Small intestine (tissue), 7 donors: ENCODE data around the gene ZGPAT. TPM values are rescaled to one million over a fixed set of nuclear protein-coding genes. Genes with fewer than 3 reads are reported as not detected.

Source experiments
- DNase-seq, 2 donors: peaks; one replicate each; pipeline versions ENCODE4 v3.0.0 to v3.0.0-alpha.2; 2013
- FAIRE-seq: peaks from 2 replicates; lab custom pipeline; 2012; peaks lifted over from hg19 to GRCh38; lab: Jason Lieb, UNC
- H3K27ac ChIP-seq, 3 donors: one replicate each; pipeline ENCODE4 v1.5.1; 2013; ENCODE audit warnings: low read length in 2 of 3, mild to moderate bottlenecking in 2 of 3, control low read depth in 1 of 3, inconsistent platforms in 1 of 3, low read depth in 1 of 3, moderate library complexity in 1 of 3
- H3K27me3 ChIP-seq, 3 donors: one replicate each; pipeline ENCODE4 v1.6.1; 2013; ENCODE audit warnings: low read length in 3 of 3, inconsistent platforms in 1 of 3; ENCODE audit not compliant: control insufficient read depth in 3 of 3, insufficient read depth in 3 of 3
- H3K36me3 ChIP-seq, 3 donors: one replicate each; pipeline ENCODE4 v1.6.1; 2013; ENCODE audit warnings: low read length in 3 of 3, inconsistent platforms in 1 of 3, low read depth in 1 of 3, mild to moderate bottlenecking in 1 of 3, moderate library complexity in 1 of 3; ENCODE audit not compliant: control insufficient read depth in 3 of 3, insufficient read depth in 2 of 3
- H3K4me1 ChIP-seq, 3 donors: one replicate each; pipeline ENCODE4 v1.6.1; 2013; ENCODE audit warnings: low read length in 2 of 3, inconsistent platforms in 1 of 3, low read depth in 1 of 3, mild to moderate bottlenecking in 1 of 3, moderate library complexity in 1 of 3; ENCODE audit not compliant: control insufficient read depth in 3 of 3, insufficient read depth in 2 of 3
- H3K4me3 ChIP-seq, 3 donors: one replicate each; pipeline ENCODE4 v1.5.1; 2013; ENCODE audit warnings: low read length in 3 of 3, control low read depth in 1 of 3, inconsistent platforms in 1 of 3, low read depth in 1 of 3, mild to moderate bottlenecking in 1 of 3, moderate library complexity in 1 of 3
- H3K9me3 ChIP-seq, 2 donors: one replicate each; pipeline ENCODE4 v1.6.1; 2013; ENCODE audit warnings: low read depth in 1 of 2, low read length in 1 of 2; ENCODE audit not compliant: control insufficient read depth in 2 of 2, insufficient read depth in 1 of 2
- WGBS, 3 donors: extraction: QIAGEN DNeasy Blood & Tissue Kit; methylation state at CpG; one replicate each; pipeline ENCODE4 v1.1.7; 2013; 5-methylcytosine and 5-hydroxymethylcytosine counted together
- polyA plus RNA-seq, 4 donors: library from polyadenylated mRNA; stranded (reverse) in 3 of 4; unstranded in 1 of 4; fragments of 200-250 nt in 3 of 4; fragments of 120-200 nt in 1 of 4; gene quantifications; one replicate each; pipeline versions ENCODE4 v1.2.1 to v1.2.3, GENCODE V29; 2013
- donor health status: healthy with polysubstance abuse.
- donor health status: control.
- donor health status: control.
- donor health status: Bipolar disorder and iron deficiency.
- donor health status: healthy.

The ZGPAT gene
- polyA plus RNA-seq, 4 donors = 20.5 to 39.8 (median 30.6) TPM

DNA sequence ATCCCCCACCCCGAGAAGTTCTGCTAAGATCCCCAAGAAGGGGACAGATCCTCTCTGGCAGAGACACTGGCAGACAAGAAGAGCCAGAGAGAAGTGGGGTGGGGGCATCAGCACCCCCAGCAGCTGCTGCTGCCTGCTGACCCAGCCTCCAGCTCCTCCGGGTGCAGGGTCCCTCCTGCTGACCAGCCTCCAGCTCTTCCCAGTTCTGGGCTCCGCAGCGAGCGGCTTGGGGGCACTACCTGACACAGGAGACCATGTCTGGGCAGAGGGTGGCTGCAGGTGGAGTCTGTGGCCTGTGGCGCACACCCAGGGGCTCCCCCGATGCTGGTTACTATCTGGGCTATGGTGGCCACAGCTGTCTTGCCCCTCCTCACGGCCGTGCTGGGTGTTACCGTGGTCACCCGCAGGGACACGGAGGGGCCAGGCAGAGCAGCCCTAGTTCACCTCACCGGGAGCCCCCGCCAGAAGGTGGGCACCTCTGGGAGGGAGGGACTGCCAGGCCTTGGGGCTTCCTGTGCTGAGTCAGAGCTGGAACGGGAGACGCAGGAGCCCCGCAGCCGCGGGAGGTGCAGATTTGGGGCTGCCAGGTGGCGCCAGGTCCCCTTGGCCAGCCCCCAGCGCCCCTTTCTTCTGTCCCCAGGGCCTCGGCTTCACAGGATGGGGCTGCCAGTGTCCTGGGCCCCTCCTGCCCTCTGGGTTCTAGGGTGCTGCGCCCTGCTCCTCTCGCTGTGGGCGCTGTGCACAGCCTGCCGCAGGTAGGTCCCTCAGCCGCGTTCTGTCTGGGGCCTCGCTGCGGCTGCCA, 29.3 kb downstream of the ZGPAT start:
- Histone ChIP-seq H3K9me3 (no peaks in the 10 kb centered on the region), H3K27me3 (no peaks in the 10 kb centered on the region), H3K27ac (peak overlapping the region in 1 of 3 donors; percentile 57), H3K36me3 (peaks cover 5 to 54% (median 10%) of the 10 kb centered on the region in 3 donors), H3K4me3 (peak overlapping the region in 2 of 3 donors; percentile 17 to 51), H3K4me1 (peaks cover 1 to 29% (median 4%) of the 10 kb centered on the region in 3 donors)
- no peak for FAIRE-seq
- 23 to 31% (median 25%) methylated on average over 25 to 30 of the region's 30 CpGs for WGBS, 3 donors
- DNase-seq = peak; percentile 28 to 41

DNA sequence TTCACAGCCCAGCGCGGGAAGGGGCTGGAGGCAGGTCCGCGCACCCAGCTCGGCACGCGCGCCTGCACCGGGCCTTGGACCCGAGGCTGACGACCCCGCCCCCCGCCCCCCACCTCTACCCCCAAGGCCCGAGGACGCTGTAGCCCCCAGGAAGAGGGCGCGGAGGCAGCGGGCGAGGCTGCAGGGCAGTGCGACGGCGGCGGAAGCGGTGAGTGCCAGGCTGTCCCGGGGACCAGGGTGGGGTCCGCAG, 29.8 kb downstream of the ZGPAT start:
- peak overlapping the region in 2 of 3 donors; percentile 17 to 51 for H3K4me3 ChIP-seq
- peaks cover 5 to 60% (median 10%) of the 10 kb centered on the region in 3 donors for H3K36me3 ChIP-seq
- peak overlapping the region in 1 of 3 donors; percentile 57 for H3K27ac ChIP-seq
- H3K4me1 ChIP-seq = peaks cover 1 to 30% (median 4%) of the 10 kb centered on the region in 3 donors
- H3K9me3 ChIP-seq = no peaks in the 10 kb centered on the region
- no peaks in the 10 kb centered on the region for H3K27me3 ChIP-seq
- FAIRE-seq = no peak
- 1 to 5% (median 2%) methylated on average over 13 to 26 of the region's 26 CpGs for WGBS, 3 donors
- no peak for DNase-seq

DNA sequence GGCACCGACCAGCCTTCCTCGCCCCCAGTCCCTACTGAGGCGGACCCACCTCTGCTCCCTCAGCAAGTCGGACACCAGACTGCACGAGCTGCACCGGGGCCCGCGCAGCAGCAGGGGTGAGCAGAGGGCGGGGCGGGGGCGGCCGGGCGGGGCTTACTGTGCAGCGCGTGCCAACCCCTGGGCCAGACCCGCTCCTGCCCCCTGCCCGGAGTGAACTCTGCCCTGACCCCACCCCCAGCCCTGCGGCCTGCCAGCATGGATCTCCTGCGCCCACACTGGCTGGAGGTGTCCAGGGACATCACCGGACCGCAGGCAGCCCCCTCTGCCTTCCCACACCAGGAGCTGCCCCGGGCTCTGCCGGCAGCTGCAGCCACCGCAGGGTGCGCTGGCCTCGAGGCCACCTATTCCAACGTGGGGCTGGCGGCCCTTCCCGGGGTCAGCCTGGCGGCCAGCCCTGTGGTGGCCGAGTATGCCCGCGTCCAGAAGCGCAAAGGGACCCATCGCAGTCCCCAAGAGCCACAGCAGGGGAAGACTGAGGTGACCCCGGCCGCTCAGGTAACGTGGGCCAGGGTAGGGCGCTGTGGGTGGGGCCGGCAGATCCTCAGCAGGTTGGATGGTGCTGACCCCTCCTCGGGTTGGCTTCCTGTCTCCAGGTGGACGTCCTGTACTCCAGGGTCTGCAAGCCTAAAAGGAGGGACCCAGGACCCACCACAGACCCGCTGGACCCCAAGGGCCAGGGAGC, 30.3 kb downstream of the ZGPAT start:
- Histone ChIP-seq H3K27ac (no peak overlapping the region), H3K27me3 (no peaks in the 10 kb centered on the region), H3K9me3 (no peaks in the 10 kb centered on the region), H3K4me3 (peak overlapping the region; percentile 7 to 51 (median 16)), H3K4me1 (peaks cover 1 to 30% (median 4%) of the 10 kb centered on the region in 3 donors), H3K36me3 (peaks cover 5 to 62% (median 10%) of the 10 kb centered on the region in 3 donors)
- FAIRE-seq = no peak
- 7 to 17% (median 16%) methylated on average over 24 to 43 of the region's 43 CpGs for WGBS, 3 donors
- DNase-seq = peak; percentile 33 to 58

DNA sequence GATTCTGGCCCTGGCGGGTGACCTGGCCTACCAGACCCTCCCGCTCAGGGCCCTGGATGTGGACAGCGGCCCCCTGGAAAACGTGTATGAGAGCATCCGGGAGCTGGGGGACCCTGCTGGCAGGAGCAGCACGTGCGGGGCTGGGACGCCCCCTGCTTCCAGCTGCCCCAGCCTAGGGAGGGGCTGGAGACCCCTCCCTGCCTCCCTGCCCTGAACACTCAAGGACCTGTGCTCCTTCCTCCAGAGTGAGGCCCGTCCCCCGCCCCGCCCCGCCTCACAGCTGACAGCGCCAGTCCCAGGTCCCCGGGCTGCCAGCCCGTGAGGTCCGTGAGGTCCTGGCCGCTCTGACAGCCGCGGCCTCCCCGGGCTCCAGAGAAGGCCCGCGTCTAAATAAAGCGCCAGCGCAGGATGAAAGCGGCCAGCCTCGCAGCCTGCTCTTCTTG, 30.9 kb downstream of the ZGPAT start:
- H3K27me3 ChIP-seq = no peaks in the 10 kb centered on the region
- peak; percentile 64 to 79 for DNase-seq
- peak overlapping the region in 2 of 3 donors; percentile 43 to 78 for H3K4me3 ChIP-seq
- peak overlapping the region in 2 of 3 donors; percentile 53 to 71 for H3K27ac ChIP-seq
- no peak for FAIRE-seq
- H3K4me1 ChIP-seq = peaks cover 1 to 30% (median 4%) of the 10 kb centered on the region in 3 donors
- H3K36me3 ChIP-seq = peaks cover 5 to 62% (median 8%) of the 10 kb centered on the region in 3 donors
- H3K9me3 ChIP-seq = no peaks in the 10 kb centered on the region
- 5 to 27% (median 15%) methylated on average over 16 to 26 of the region's 26 CpGs for WGBS, 3 donors

DNA sequence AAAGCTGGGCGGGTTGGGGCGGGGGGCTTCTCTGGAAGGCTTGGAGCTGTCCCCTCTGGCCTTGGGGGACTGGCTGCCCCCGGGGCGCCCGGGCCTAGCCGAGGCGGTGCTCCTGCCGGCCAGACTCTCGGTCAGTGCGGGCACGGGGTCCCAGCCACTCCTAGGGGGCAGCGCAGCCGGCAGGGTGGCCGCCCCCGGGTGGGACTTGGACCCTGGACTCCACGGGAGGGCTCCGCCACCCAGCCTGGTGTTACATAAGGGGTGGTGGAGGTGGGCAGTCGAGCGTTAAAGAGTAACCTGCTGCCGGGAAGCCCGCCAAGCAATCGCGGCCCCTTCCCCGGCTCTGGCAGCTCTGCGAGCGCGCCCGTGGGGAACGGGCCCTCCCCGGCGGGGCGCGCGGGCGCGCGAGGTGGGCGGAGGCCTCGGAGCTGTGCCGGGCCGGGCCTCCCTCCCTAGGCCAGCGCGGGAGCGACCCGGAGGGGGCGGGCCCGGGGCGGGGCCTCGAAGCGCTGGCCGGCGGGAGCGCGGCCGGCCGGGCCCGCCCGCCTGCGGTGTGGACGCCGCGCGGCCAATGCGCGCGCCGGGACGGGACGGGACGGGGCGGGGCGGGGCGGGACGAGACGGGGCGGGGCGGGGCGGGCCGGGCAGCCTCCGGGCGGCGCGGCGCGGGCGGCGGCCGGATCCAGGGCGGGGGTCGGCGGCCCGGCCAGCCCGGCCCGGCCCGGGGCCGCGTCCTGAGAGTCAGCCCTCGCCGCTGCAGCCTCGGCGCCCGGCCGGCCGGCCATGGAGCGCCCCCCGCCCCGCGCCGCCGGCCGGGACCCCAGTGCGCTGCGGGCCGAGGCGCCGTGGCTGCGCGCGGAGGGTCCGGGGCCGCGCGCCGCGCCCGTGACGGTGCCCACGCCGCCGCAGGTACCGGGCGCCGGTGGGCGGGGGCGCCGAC, 31.6 kb downstream of the ZGPAT start, which contains the start of gene SLC2A4RG:
SLC2A4RG (plus strand) TSS at position 647 of the 940 bp plus-strand sequence; CDS start at position 784, 137 bp downstream.
- FAIRE-seq (no peak), DNase-seq (peak; percentile 83 to 91)
- Histone ChIP-seq H3K36me3 (peaks cover 5 to 58% (median 6%) of the 10 kb centered on the region in 3 donors), H3K4me1 (peaks cover 1 to 30% (median 4%) of the 10 kb centered on the region in 3 donors), H3K27ac (peak within 1 kb of the TSS; percentile 69 to 99 (median 82)), H3K4me3 (peak within 1 kb of the TSS; percentile 74 to 78 (median 78)), H3K27me3 (no peaks in the 10 kb centered on the region), H3K9me3 (no peaks in the 10 kb centered on the region)
- WGBS, 3 donors = 2 to 4% (median 2%) methylated on average over 28 to 136 of the region's 136 CpGs

DNA sequence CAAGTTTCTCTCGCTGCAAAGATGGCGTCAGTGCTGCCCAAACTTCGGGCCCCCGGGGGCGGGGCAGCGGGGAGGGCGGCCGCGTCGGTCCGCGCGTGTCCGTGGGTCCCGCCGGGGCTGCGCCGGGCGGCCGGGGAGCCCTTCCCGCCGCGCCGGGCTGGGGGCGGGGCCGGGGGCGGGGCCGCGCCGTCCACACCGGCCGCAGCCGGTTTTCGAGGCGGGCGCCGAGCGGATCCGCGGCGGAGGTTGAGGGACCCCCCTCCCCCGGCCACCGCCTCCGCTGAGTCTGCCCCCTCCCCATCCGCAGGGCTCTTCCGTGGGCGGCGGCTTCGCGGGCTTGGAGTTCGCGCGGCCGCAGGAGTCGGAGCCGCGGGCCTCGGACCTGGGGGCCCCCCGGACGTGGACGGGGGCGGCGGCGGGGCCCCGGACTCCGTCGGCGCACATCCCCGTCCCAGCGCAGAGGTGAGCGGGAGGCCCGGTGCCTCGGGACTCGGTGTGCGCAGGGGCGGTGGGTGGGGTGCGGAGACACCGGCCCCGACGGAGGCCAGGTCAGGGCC, 32.3 kb downstream of the ZGPAT start:
- no peak for FAIRE-seq
- Histone ChIP-seq H3K27me3 (no peaks in the 10 kb centered on the region), H3K36me3 (peaks cover 3 to 57% (median 3%) of the 10 kb centered on the region in 3 donors), H3K9me3 (no peaks in the 10 kb centered on the region), H3K4me3 (peak overlapping the region; percentile 74 to 78 (median 78)), H3K27ac (peak overlapping the region; percentile 67 to 99 (median 82)), H3K4me1 (peaks cover 1 to 30% (median 4%) of the 10 kb centered on the region in 3 donors)
- DNase-seq = peak in 1 of 2 donors; percentile 14
- WGBS, 3 donors = 0 to 1% (median 1%) methylated on average over 32 to 80 of the region's 80 CpGs

DNA sequence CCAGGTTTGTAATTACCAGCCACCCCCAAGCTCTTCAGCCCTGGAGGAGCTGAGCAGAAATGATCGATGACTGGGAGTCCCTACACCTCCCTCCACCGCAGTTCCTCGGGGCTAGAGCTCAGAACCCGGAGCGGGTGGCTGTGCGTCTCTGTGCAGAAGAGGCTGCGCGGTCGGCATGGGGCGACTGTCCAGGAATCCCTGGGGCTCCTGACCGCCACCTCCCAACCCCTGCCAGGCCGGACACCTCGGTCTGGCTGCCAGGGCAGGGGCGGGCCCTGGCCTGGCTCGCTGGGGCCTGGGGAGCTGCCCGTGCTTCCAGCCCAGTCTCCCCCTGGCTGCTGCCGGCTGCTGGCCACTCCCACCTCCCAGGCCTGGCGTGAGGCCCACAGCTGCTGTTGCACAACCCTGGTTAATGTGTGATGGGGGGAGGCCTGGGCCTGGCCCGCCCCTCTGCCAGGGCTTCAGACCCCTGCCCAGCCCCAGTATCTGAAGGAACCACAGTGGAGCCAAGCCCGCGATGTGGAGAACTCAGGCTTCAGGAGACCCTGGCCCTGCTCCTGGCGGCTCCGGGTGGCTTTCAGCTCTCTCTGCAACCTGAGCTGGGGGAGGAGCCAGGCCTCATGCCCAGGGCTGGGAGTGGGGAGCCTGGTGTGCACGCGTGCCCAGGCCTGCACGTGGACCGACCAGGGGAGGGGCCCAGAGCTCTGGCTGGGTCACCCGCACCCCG, 33.0 kb downstream of the ZGPAT start:
- Histone ChIP-seq H3K4me3 (peak overlapping the region; percentile 74 to 78 (median 78)), H3K36me3 (peaks cover 0 to 54% (median 2%) of the 10 kb centered on the region in 3 donors), H3K4me1 (peaks cover 1 to 30% (median 4%) of the 10 kb centered on the region in 3 donors), H3K27ac (peak overlapping the region; percentile 67 to 99 (median 82)), H3K27me3 (no peaks in the 10 kb centered on the region), H3K9me3 (no peaks in the 10 kb centered on the region)
- peak; percentile 83 to 95 for DNase-seq
- no peak for FAIRE-seq
- 3 to 15% (median 10%) methylated on average over 25 to 29 of the region's 29 CpGs for WGBS, 3 donors
